Neural crest cell (in vitro differentiated cells): ENCODE results near the gene NEMP1. TPM values are rescaled to one million over a fixed set of nuclear protein-coding genes. Genes with fewer than 3 reads are reported as not detected.

ENCODE experiments used
- DNase-seq: peaks from one replicate; pipeline ENCODE4 v3.0.0; 2021; ENCODE audit warnings: low read depth, mixed read lengths, low spot score
- H3K27ac Mint-ChIP-seq: one replicate; pipeline ENCODE4 v1.8.0; 2021; ENCODE audit warnings: mild to moderate bottlenecking, mixed read lengths; ENCODE audit not compliant: unreplicated experiment
- H3K27me3 Mint-ChIP-seq: 2 replicates; pipeline ENCODE4 v1.8.0; 2021; ENCODE audit warnings: low read depth, mild to moderate bottlenecking, mixed read lengths
- H3K36me3 Mint-ChIP-seq: 2 replicates; pipeline ENCODE4 v1.8.0; 2021; ENCODE audit warnings: low read depth, mild to moderate bottlenecking, mixed read lengths
- H3K4me1 Mint-ChIP-seq: 2 replicates; pipeline ENCODE4 v1.8.0; 2021; ENCODE audit warnings: mixed read lengths
- H3K4me3 Mint-ChIP-seq: one replicate; pipeline ENCODE4 v1.8.0; 2021; ENCODE audit warnings: mild to moderate bottlenecking, mixed read lengths
- H3K9me3 Mint-ChIP-seq: 2 replicates; pipeline ENCODE4 v1.8.0; 2021; ENCODE audit warnings: mixed read lengths
- total RNA-seq: library from RNA; stranded (reverse); gene quantifications from 2 replicates; pipeline ENCODE4 v1.2.1, GENCODE V29; 2021
- TF ChIP-seq, protein P1 (sequence below): fragments of 200-600 bp; sonication (generic); conservative IDR thresholded peaks from 2 replicates; pipeline ENCODE4 v1.5.0; 2021; ENCODE audit warnings: antibody characterized with exemption, mild to moderate bottlenecking

The NEMP1 gene
- total RNA-seq, 1 donor from 2014 or later, result 49.6 TPM

- Mint-ChIP-seq H3K4me1 (peaks cover 12% of the 10 kb centered on the region), H3K27ac (no peak overlapping the region), H3K27me3 (no peaks in the 10 kb centered on the region), H3K9me3 (no peaks in the 10 kb centered on the region), H3K4me3 (peak overlapping the region; percentile 6), H3K36me3 (peaks cover 4% of the 10 kb centered on the region)
- no peak for DNase-seq
- TF ChIP-seq, protein P1, sequence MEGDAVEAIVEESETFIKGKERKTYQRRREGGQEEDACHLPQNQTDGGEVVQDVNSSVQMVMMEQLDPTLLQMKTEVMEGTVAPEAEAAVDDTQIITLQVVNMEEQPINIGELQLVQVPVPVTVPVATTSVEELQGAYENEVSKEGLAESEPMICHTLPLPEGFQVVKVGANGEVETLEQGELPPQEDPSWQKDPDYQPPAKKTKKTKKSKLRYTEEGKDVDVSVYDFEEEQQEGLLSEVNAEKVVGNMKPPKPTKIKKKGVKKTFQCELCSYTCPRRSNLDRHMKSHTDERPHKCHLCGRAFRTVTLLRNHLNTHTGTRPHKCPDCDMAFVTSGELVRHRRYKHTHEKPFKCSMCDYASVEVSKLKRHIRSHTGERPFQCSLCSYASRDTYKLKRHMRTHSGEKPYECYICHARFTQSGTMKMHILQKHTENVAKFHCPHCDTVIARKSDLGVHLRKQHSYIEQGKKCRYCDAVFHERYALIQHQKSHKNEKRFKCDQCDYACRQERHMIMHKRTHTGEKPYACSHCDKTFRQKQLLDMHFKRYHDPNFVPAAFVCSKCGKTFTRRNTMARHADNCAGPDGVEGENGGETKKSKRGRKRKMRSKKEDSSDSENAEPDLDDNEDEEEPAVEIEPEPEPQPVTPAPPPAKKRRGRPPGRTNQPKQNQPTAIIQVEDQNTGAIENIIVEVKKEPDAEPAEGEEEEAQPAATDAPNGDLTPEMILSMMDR, result no peak
Observed at GRCh38 chr12:57072661-57073060, 5.9 kb downstream of the NEMP1 start.

DNA sequence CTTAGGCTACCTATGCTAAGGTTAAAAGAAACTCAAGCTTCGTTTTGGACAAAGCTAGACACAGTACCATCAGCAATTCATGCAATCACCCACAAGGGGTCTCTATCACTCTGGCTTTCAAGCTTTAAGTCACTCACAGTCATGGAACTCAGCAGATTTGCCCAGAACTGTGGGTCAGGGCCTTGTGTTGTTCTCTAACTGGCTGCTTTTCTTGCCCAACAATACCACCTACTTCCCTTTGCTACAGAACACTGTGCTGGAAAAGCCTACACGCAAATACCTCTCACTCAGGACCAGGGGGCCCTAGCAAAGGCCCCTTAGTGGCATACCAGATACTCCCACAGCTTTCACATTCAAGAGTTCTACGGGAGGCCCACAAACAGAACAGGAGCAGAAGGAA lies 9.1 kb downstream of the NEMP1 start:
- Mint-ChIP-seq H3K9me3 (no peaks in the 10 kb centered on the region), H3K27me3 (no peaks in the 10 kb centered on the region), H3K4me1 (peaks cover 7% of the 10 kb centered on the region), H3K36me3 (peaks cover 7% of the 10 kb centered on the region), H3K27ac (peak overlapping the region; percentile 36), H3K4me3 (peak overlapping the region; percentile 50)
- peak; percentile 48 for DNase-seq
- TF ChIP-seq, protein P1, result peak; percentile 92

DNA sequence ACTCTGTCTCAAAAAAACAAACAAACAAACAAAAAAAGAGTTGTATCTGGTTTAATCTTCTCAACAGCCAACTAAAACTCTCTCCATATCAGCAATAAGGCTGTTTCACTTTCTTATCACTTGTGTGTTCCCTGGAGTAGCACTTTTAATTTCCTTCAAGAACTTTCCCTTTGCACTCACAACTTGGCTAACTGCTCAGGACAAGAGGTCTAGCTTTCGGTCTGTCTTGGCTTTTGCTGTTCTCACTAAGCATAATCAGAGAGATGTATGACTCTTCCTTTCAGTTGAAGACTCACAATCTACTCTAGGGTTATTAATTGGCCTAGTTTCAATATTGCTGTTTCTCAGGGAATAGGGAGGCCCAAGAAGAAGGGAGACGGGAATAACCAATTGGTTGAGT lies 12.3 kb downstream of the NEMP1 start:
- no peak for DNase-seq
- no peaks in the 10 kb centered on the region for H3K27me3 Mint-ChIP-seq
- peaks cover 7% of the 10 kb centered on the region for H3K4me1 Mint-ChIP-seq
- no peaks in the 10 kb centered on the region for H3K9me3 Mint-ChIP-seq
- TF ChIP-seq, protein P1, result no peak
- H3K4me3 Mint-ChIP-seq, result no peak overlapping the region
- no peak overlapping the region for H3K27ac Mint-ChIP-seq
- H3K36me3 Mint-ChIP-seq, result peaks cover 7% of the 10 kb centered on the region

GRCh38 chr12:57063991-57064685 lies 14.5 kb downstream of the NEMP1 start:
- H3K4me3 Mint-ChIP-seq, result no peak overlapping the region
- no peaks in the 10 kb centered on the region for H3K27me3 Mint-ChIP-seq
- peaks cover 9% of the 10 kb centered on the region for H3K36me3 Mint-ChIP-seq
- TF ChIP-seq, protein P1, result no peak
- H3K9me3 Mint-ChIP-seq, result no peaks in the 10 kb centered on the region
- no peak overlapping the region for H3K27ac Mint-ChIP-seq
- no peak for DNase-seq
- no peaks in the 10 kb centered on the region for H3K4me1 Mint-ChIP-seq

DNA sequence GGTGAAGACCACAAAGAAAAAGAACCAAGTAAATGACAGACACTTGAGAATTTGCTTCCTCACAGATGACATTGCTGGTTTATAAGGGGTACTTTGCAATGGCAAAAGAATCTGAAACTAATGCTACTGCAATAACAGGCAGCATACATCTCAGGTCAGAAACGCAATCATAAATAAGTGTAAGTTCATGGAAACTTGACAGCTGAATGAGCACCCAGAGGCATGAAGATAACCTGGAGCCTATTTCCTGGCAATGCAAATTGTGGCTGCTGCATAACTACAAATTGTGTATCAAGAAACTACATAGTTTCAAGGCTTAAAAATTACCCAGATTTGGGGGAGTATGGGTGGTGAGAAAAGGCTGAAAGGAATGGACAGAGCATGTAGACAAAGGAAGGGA lies 20.1 kb downstream of the NEMP1 start:
- Mint-ChIP-seq H3K27ac (no peak overlapping the region), H3K36me3 (peaks cover 19% of the 10 kb centered on the region), H3K4me3 (no peak overlapping the region), H3K9me3 (peaks cover 4% of the 10 kb centered on the region), H3K4me1 (peaks cover 8% of the 10 kb centered on the region), H3K27me3 (no peaks in the 10 kb centered on the region)
- no peak for DNase-seq
- TF ChIP-seq, protein P1, result no peak
